B cell (primary cell): ENCODE measurements around the gene NME3.

Experiments
- CTCF ChIP-seq: fragments of 200-600 bp; IDR thresholded peaks from one replicate; pipeline ENCODE4 v1.8.0; 2022; ENCODE audit warnings: antibody characterized with exemption, mild to moderate bottlenecking
- EZH2 ChIP-seq: IDR thresholded peaks from 2 replicates; pipeline ENCODE4 v1.6.1; 2012; ENCODE audit warnings: borderline replicate concordance, low read depth, mild to moderate bottlenecking, moderate library complexity, low read length; ENCODE audit not compliant: insufficient read depth, poor library complexity, severe bottlenecking

- TF ChIP-seq CTCF (no peak), EZH2 (no peak)
These were observed 4.7 kb upstream of the NME3 start for GRCh38 chr16:1775846-1776671.
